OCI-LY1 (cell line): ENCODE measurements around the gene GSX1.

Experiments
- H2AFZ ChIP-seq: fragments of 200-600 bp; sonication (generic), shearing (Covaris generic); 2 replicates; pipeline ENCODE4 v1.6.0; 2014; ENCODE audit warnings: antibody characterized with exemption, mild to moderate bottlenecking, low read length
- H3F3A ChIP-seq: fragments of 200-600 bp; sonication (generic), shearing (Covaris generic); 2 replicates; pipeline ENCODE4 v1.6.0; 2014; ENCODE audit warnings: mild to moderate bottlenecking, antibody characterized with exemption, low read length, moderate library complexity; ENCODE audit not compliant: insufficient read depth
- H3K27ac ChIP-seq: fragments of 200-600 bp; sonication (generic); 2 replicates; pipeline ENCODE4 v1.5.1; 2014; ENCODE audit warnings: low read length, mixed run types, mild to moderate bottlenecking, low read depth; ENCODE audit not compliant: poor library complexity, severe bottlenecking
- H3K27me3 ChIP-seq: fragments of 200-600 bp; sonication (generic); 2 replicates; pipeline ENCODE4 v1.6.0; 2014; ENCODE audit warnings: antibody characterized with exemption, mild to moderate bottlenecking, low read length, moderate library complexity; ENCODE audit not compliant: insufficient read depth
- H3K36me3 ChIP-seq: fragments of 200-600 bp; sonication (generic); 2 replicates; pipeline ENCODE4 v1.6.1; 2014; ENCODE audit warnings: mild to moderate bottlenecking, antibody characterized with exemption, low read length, moderate library complexity, mixed read lengths; ENCODE audit not compliant: insufficient read depth
- H3K4me1 ChIP-seq: fragments of 200-600 bp; sonication (generic); 2 replicates; pipeline ENCODE4 v1.5.1; 2014; ENCODE audit warnings: mild to moderate bottlenecking, low read length, moderate library complexity; ENCODE audit not compliant: insufficient read depth, severe bottlenecking
- H3K4me2 ChIP-seq: fragments of 200-600 bp; sonication (generic), shearing (Covaris generic); 2 replicates; pipeline ENCODE4 v1.6.1; 2014; ENCODE audit warnings: low read length
- H3K4me3 ChIP-seq: fragments of 200-600 bp; sonication (generic); 2 replicates; pipeline ENCODE4 v1.5.1; 2014; ENCODE audit warnings: low read length, low read depth, mild to moderate bottlenecking, mixed read lengths; ENCODE audit not compliant: poor library complexity, severe bottlenecking
- H3K79me2 ChIP-seq: fragments of 200-600 bp; shearing (Covaris generic); 2 replicates; pipeline ENCODE4 v1.6.1; 2016; ENCODE audit warnings: mixed run types, low read length, mixed read lengths; ENCODE audit not compliant: insufficient read depth
- H3K9ac ChIP-seq: fragments of 200-600 bp; sonication (generic), shearing (Covaris generic); 2 replicates; pipeline ENCODE4 v1.6.1; 2014; ENCODE audit warnings: mild to moderate bottlenecking, low read length, mixed read lengths
- H3K9me2 ChIP-seq: fragments of 200-600 bp; sonication (generic), shearing (Covaris generic); 2 replicates; pipeline ENCODE4 v1.6.1; 2014; ENCODE audit warnings: low read depth, mild to moderate bottlenecking, low read length, mixed read lengths
- H3K9me3 ChIP-seq: fragments of 200-600 bp; shearing (Covaris generic); 2 replicates; pipeline ENCODE4 v1.6.1; 2014; ENCODE audit warnings: low read length, mixed read lengths
- H4K20me1 ChIP-seq: fragments of 200-600 bp; sonication (generic), shearing (Covaris generic); 2 replicates; pipeline ENCODE4 v1.6.0; 2016; ENCODE audit warnings: mild to moderate bottlenecking, low read length; ENCODE audit not compliant: insufficient read depth
- EZH2 ChIP-seq: fragments of 200-600 bp; sonication (generic), shearing (Covaris generic); IDR thresholded peaks from 2 replicates; pipeline ENCODE4 v1.8.0; 2017; ENCODE audit warnings: borderline replicate concordance, mixed run types, mild to moderate bottlenecking, antibody characterized with exemption, low read length, moderate library complexity, mixed read lengths
- TF ChIP-seq, protein P1 (sequence below): fragments of 200-600 bp; sonication (generic), shearing (Covaris generic); IDR thresholded peaks from 2 replicates; pipeline ENCODE4 v1.5.1; 2017; ENCODE audit warnings: mild to moderate bottlenecking, antibody characterized with exemption, low read length, moderate library complexity, mixed read lengths

The GSX1 gene

GRCh38 chr13:27788271-27788670 is 4.0 kb upstream of the GSX1 start:
- Histone ChIP-seq H2AFZ (no peak overlapping the region), H3F3A (no peaks in the 10 kb centered on the region), H3K79me2 (no peaks in the 10 kb centered on the region), H3K9me2 (no peaks in the 10 kb centered on the region), H3K9me3 (no peaks in the 10 kb centered on the region), H3K27me3 (peaks cover 3% of the 10 kb centered on the region; the same call in 1 of the 2 replicates), H3K4me2 (no peak overlapping the region), H4K20me1 (no peaks in the 10 kb centered on the region), H3K9ac (no peak overlapping the region), H3K4me1 (peaks cover 17% of the 10 kb centered on the region), H3K27ac (no peak overlapping the region), H3K4me3 (no peak overlapping the region), H3K36me3 (no peaks in the 10 kb centered on the region)
- no peak for TF ChIP-seq EZH2
- TF ChIP-seq, protein P1, sequence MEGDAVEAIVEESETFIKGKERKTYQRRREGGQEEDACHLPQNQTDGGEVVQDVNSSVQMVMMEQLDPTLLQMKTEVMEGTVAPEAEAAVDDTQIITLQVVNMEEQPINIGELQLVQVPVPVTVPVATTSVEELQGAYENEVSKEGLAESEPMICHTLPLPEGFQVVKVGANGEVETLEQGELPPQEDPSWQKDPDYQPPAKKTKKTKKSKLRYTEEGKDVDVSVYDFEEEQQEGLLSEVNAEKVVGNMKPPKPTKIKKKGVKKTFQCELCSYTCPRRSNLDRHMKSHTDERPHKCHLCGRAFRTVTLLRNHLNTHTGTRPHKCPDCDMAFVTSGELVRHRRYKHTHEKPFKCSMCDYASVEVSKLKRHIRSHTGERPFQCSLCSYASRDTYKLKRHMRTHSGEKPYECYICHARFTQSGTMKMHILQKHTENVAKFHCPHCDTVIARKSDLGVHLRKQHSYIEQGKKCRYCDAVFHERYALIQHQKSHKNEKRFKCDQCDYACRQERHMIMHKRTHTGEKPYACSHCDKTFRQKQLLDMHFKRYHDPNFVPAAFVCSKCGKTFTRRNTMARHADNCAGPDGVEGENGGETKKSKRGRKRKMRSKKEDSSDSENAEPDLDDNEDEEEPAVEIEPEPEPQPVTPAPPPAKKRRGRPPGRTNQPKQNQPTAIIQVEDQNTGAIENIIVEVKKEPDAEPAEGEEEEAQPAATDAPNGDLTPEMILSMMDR: no peak

- Histone ChIP-seq H3K9me2 (no peaks in the 10 kb centered on the region), H3K27me3 (peaks cover 3% of the 10 kb centered on the region; the same call in 1 of the 2 replicates)
These were observed 3.2 kb upstream of the GSX1 start for GRCh38 chr13:27789153-27789494.

DNA sequence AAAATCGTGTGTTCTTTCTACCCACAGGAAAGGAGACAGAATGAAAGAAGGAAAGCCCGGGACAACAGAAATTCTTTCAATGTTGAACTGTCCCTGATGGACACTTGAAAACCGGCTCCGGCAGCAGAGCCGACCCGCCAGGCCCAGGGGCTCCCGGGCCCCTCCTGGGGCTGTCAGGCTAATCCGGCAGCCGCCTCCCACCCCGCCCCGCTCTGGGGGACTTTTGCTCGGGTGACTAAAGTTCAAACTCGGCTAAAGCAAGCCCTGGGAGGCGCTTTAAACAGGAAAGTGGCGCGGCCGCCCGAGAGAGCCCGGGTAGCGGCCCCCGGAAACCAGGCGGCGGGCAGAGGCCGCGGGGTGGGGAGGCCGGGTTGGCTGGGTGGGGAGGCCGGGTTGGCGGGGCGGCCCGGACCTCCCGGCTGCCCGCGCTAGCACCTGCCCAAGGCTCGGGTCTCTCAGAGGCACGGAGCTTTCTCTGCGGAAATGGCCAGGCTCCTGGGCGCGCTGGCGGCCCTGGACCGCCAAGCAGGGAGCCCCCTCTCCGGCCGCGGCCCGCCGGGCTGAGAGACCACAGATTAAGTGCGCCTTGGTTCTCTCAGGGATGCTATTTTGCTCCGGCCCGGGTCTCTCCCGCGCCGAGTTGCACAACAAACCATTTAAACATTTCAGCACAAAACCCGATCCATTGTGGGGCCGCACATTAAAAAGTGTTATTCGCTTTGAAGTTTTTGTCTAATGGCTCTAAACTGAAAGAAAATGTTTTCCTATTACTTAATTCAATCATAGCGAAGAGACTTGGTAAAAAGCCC is 2.6 kb upstream of the GSX1 start:
- TF ChIP-seq EZH2: no peak
- TF ChIP-seq, protein P1: no peak
- Histone ChIP-seq H3K4me3 (peak overlapping the region; percentile 48), H2AFZ (0 out of 2 replicates have a peak overlapping the region, but pooled peaks have one; percentile 10), H3K27me3 (peaks cover 3% of the 10 kb centered on the region; the same call in 1 of the 2 replicates), H3K9ac (peak overlapping the region; percentile 35; the same call in 1 of the 2 replicates), H3K79me2 (no peaks in the 10 kb centered on the region), H3K4me2 (peak overlapping the region; percentile 71), H3K4me1 (peaks cover 17% of the 10 kb centered on the region), H3K9me3 (no peaks in the 10 kb centered on the region), H3K9me2 (no peaks in the 10 kb centered on the region), H3F3A (no peaks in the 10 kb centered on the region), H3K36me3 (no peaks in the 10 kb centered on the region), H3K27ac (no peak overlapping the region), H4K20me1 (no peaks in the 10 kb centered on the region)

More at GRCh38 chr13:27789153-27789494, 3.2 kb upstream of the GSX1 start:
- H3K79me2 ChIP-seq: no peaks in the 10 kb centered on the region
- peaks cover 17% of the 10 kb centered on the region for H3K4me1 ChIP-seq
- H2AFZ ChIP-seq: no peak overlapping the region
- peak overlapping the region; percentile 35; the same call in 1 of the 2 replicates for H3K9ac ChIP-seq
- peak overlapping the region; percentile 71 for H3K4me2 ChIP-seq
- no peak for TF ChIP-seq EZH2
- TF ChIP-seq, protein P1: no peak
- H3K4me3 ChIP-seq: peak overlapping the region; percentile 48
- no peaks in the 10 kb centered on the region for H3F3A ChIP-seq
- no peaks in the 10 kb centered on the region for H4K20me1 ChIP-seq
- H3K9me3 ChIP-seq: no peaks in the 10 kb centered on the region
- no peak overlapping the region for H3K27ac ChIP-seq
- no peaks in the 10 kb centered on the region for H3K36me3 ChIP-seq
